DLD1 (cell line): ENCODE measurements around the gene LRP8.

ENCODE experiments used
- in situ Hi-C: cut with HindIII; loops from 2 replicates; pipeline ENCODE4 v1.10.0; 2017; ENCODE audit warnings: low sequenced_read_pairs

Gene LRP8

GRCh38 chr1:53267761-53268160, 60.1 kb downstream of the LRP8 start:
- in situ Hi-C loops: no loop called here

- in situ Hi-C loops: no loop called here
These were observed 61.8 kb downstream of the LRP8 start for GRCh38 chr1:53266038-53266437.

DNA sequence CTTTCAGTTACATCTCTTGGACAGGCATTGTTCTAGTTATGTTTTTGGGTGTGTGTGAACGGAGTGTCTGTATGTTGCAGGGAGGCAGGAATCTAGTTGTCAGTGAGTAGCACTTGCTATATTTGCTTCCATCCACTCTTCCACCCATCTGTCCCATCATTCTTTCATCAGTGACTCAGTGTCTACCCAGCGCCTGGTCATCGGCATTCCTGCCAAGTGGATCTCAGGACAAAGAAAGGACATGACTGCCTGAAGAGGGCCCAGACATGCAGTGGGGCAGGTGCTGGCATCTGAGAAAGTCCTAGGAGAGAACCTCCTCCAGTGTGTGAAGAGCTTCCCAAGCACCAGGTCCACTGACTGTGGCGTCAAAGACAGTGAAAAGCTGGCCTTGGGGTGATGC, 62.3 kb downstream of the LRP8 start:
- in situ Hi-C loops: no loop called here

- in situ Hi-C loops: no loop called here
These were observed 63.8 kb downstream of the LRP8 start for GRCh38 chr1:53264048-53264447.

GRCh38 chr1:53262000-53262399, 65.9 kb downstream of the LRP8 start:
- in situ Hi-C loops: no loop called here

DNA sequence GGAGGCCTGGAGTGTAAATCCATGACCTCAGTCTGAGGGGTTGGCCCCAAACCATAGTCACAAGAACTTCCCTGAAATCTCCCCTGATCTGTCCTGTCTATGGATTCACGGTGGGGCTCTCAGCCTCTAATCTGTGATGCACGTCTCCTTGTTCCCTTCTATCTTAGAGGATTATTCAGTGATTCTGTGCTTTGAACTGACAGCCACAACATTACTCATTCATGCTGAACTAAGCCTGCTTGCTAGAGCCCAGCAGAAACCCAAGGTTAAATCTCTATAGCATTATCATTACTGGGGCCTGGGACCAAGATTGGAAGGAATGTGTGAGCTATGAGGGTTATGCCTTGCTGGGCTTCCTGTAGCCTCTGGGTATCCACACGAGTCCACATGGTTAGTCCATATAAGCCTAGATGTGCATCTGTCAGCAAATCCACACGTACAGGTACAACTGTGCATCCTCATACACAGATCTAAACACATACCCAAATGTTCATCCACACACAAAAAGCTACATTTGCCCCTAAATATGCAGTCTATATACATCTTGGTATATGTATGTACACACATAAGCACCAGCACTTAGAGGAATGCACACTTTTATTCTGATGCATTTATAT, 67.1 kb downstream of the LRP8 start:
- in situ Hi-C loops: no loop called here

DNA sequence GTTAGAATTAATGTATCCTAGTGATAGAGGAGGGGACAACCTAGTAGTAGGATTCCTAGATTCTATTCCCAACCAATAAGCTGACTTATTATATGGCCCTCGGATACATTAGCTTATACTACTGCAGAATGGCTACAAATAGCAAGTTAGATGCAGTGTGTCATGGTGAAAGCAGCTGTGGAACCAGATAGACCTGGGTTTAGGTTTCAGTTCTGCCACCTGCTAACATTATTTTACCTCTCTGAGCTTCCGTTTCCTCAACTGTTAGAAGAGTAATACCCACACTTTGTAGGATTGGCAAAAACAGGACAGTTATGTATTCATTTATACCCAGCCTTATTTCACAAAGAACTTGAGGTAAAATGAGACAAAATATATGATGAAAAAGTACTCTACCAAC, 67.9 kb downstream of the LRP8 start:
- in situ Hi-C loops: no loop called here

- in situ Hi-C loops: no loop called here
These were observed 69.7 kb downstream of the LRP8 start for GRCh38 chr1:53258216-53258615.

- in situ Hi-C loops: no loop called here
These were observed 70.3 kb downstream of the LRP8 start for GRCh38 chr1:53257454-53258081.

- in situ Hi-C loops: no loop called here
These were observed 71.1 kb downstream of the LRP8 start for GRCh38 chr1:53256511-53257453.

- in situ Hi-C loops: no loop called here
These were observed 72.8 kb downstream of the LRP8 start for GRCh38 chr1:53255031-53255430.

- in situ Hi-C loops: no loop called here
These were observed 73.7 kb downstream of the LRP8 start for GRCh38 chr1:53254011-53254640.

- in situ Hi-C loops: no loop called here
These were observed 77.5 kb downstream of the LRP8 start for GRCh38 chr1:53250325-53250724.

GRCh38 chr1:53249706-53250105, 78.2 kb downstream of the LRP8 start:
- in situ Hi-C loops: no loop called here

GRCh38 chr1:53246261-53247134, 81.4 kb downstream of the LRP8 start:
- in situ Hi-C loops: no loop called here

DNA sequence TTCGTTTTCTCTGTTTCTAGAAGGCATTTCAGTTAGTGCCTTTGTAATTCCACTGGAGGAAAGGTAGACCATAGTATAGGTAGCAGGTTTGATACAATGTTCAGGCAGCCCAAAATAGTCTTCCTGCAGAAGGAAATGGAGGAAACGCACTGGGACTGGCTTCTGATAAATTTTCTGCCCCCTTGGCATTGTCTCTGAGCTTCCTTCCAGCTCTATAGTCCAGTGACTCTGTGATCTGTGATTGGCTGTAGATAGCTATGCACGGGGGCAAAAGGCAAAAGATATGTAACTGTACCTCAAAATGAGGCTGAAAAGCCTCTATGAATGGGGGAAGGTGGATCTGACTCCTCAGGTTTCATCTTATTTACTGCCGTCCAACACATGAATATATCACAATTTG, 83.7 kb downstream of the LRP8 start:
- in situ Hi-C loops: no loop called here

DNA sequence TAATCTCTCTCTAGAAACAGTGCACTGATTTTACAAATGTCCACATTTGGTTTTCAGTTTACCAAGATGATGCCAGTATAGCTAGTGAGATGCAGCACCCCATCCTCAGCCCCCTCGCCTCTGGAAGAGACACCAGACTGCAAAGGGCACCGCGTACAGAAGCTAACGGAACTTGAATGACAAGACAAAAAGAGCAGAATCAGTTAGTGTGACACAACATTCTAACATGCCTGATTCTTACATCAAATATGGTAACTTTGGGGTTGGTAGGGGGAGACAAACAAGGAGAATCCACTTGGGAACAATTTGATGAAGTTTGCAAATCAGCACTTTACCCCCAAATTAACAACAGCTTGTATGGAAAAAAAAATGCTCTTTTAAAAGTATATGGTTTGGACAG, 85.5 kb downstream of the LRP8 start:
- in situ Hi-C loops: no loop called here

DNA sequence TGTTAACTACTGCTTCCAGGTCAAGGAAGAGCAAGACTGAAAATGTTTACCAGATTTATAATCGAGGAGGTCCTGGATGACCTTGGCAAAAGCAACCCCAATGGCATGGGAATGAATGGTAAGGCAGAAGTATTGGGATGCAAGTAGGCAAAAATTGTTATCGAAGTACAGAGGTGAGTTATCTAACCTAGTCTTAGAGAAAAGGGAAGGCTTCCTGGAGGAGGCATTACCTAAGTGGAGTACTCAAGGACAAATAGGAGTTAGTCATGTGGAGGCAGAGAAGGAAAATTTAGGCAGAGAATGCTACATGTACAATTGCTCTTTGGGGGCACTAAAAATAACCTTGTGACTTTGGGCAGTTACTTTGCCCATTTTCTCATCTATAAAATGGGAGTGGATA, 86.0 kb downstream of the LRP8 start:
- in situ Hi-C loops: no loop called here

GRCh38 chr1:53238197-53239155, 89.4 kb downstream of the LRP8 start, which contains the start of gene MAGOH:
Gene MAGOH, minus strand, starts transcription at chr1:53238518. Its CDS starts 70 bp downstream, at chr1:53238448.
- in situ Hi-C loops: loop anchor here (10.0 kb wide), 1 partner anchor 56 kb away; no protein-coding TSS in a partner anchor
